DOHH2 (cell line): ENCODE data around the gene PRRC1.

ENCODE experiments used
- H3F3A ChIP-seq: fragments of 200-600 bp; sonication (generic), shearing (Covaris generic); 2 replicates; pipeline ENCODE4 v1.6.0; 2016; ENCODE audit warnings: antibody characterized with exemption, mild to moderate bottlenecking; ENCODE audit not compliant: control insufficient read depth, insufficient read depth
- H3K27ac ChIP-seq: fragments of 200-600 bp; sonication (generic); 2 replicates; pipeline ENCODE4 v1.5.1; 2014; ENCODE audit warnings: low read depth, mild to moderate bottlenecking, low read length, moderate library complexity
- H3K27me3 ChIP-seq: fragments of 200-600 bp; sonication (generic); 2 replicates; pipeline ENCODE4 v1.6.1; 2014; ENCODE audit warnings: mild to moderate bottlenecking, low read length, mixed read lengths; ENCODE audit not compliant: control insufficient read depth
- H3K36me3 ChIP-seq: fragments of 200-600 bp; sonication (generic); 2 replicates; pipeline ENCODE4 v1.6.1; 2014; ENCODE audit warnings: mild to moderate bottlenecking, low read length, moderate library complexity, mixed read lengths; ENCODE audit not compliant: control insufficient read depth
- H3K4me1 ChIP-seq: fragments of 200-600 bp; sonication (generic); 2 replicates; pipeline ENCODE4 v1.6.1; 2014; ENCODE audit warnings: mild to moderate bottlenecking, low read length, mixed read lengths; ENCODE audit not compliant: control insufficient read depth
- H3K4me2 ChIP-seq: fragments of 200-600 bp; sonication (generic); 2 replicates; pipeline ENCODE4 v1.6.0; 2014; ENCODE audit warnings: mild to moderate bottlenecking, low read length, moderate library complexity
- H3K4me3 ChIP-seq: fragments of 200-600 bp; sonication (generic); 2 replicates; pipeline ENCODE4 v1.5.1; 2014; ENCODE audit warnings: mild to moderate bottlenecking, low read length, mixed read lengths
- H3K79me2 ChIP-seq: fragments of 200-600 bp; sonication (generic); 2 replicates; pipeline ENCODE4 v1.6.1; 2014; ENCODE audit warnings: mild to moderate bottlenecking, low read length, mixed read lengths; ENCODE audit not compliant: control insufficient read depth
- H3K9me2 ChIP-seq: fragments of 200-600 bp; sonication (generic); replicated peaks from 2 replicates; pipeline ENCODE4 v1.6.1; 2014; ENCODE audit warnings: mild to moderate bottlenecking, low read length, mixed read lengths; ENCODE audit not compliant: control insufficient read depth
- H3K9me3 ChIP-seq: fragments of 200-600 bp; sonication (generic); 2 replicates; pipeline ENCODE4 v1.6.1; 2014; ENCODE audit warnings: antibody characterized with exemption, low read length, mixed read lengths; ENCODE audit not compliant: control insufficient read depth, insufficient read depth
- H4K20me1 ChIP-seq: fragments of 200-600 bp; sonication (generic); 2 replicates; pipeline ENCODE4 v1.6.0; 2014; ENCODE audit warnings: low read depth, mild to moderate bottlenecking, antibody characterized with exemption, low read length, moderate library complexity; ENCODE audit not compliant: control insufficient read depth, insufficient read depth
- CTCF ChIP-seq: fragments of 200-600 bp; sonication (generic); IDR thresholded peaks from one replicate; pipeline ENCODE4 v1.5.1; 2014; ENCODE audit warnings: antibody characterized with exemption, mild to moderate bottlenecking, low read depth, low read length; ENCODE audit not compliant: poor library complexity, severe bottlenecking
- EZH2phosphoT487 ChIP-seq: fragments of 200-600 bp; sonication (generic); IDR thresholded peaks from 2 replicates; pipeline ENCODE4 v1.6.1; 2017; ENCODE audit warnings: borderline replicate concordance, mild to moderate bottlenecking, antibody characterized with exemption, low read length, moderate library complexity, mixed read lengths

Gene PRRC1

GRCh38 chr5:127564002-127564769 is 46.7 kb downstream of the PRRC1 start:
- Histone ChIP-seq H3K4me1 (no peaks in the 10 kb centered on the region), H3K27me3 (peaks cover 29% of the 10 kb centered on the region), H3K36me3 (no peaks in the 10 kb centered on the region), H3K27ac (no peak overlapping the region), H4K20me1 (no peaks in the 10 kb centered on the region), H3K9me2 (no peaks in the 10 kb centered on the region), H3F3A (no peaks in the 10 kb centered on the region), H3K4me2 (no peak overlapping the region), H3K9me3 (no peaks in the 10 kb centered on the region), H3K79me2 (no peaks in the 10 kb centered on the region), H3K4me3 (no peak overlapping the region)
- TF ChIP-seq EZH2phosphoT487 (no peak), CTCF (peak; percentile 79)

GRCh38 chr5:127565586-127566270 is 48.3 kb downstream of the PRRC1 start:
- Histone ChIP-seq H3K9me2 (no peaks in the 10 kb centered on the region), H3K9me3 (no peaks in the 10 kb centered on the region), H3K27ac (no peak overlapping the region), H3F3A (no peaks in the 10 kb centered on the region), H3K79me2 (no peaks in the 10 kb centered on the region), H3K4me1 (no peaks in the 10 kb centered on the region), H3K36me3 (no peaks in the 10 kb centered on the region), H3K4me2 (no peak overlapping the region), H3K4me3 (no peak overlapping the region), H4K20me1 (no peaks in the 10 kb centered on the region), H3K27me3 (peaks cover 29% of the 10 kb centered on the region)
- TF ChIP-seq EZH2phosphoT487 (no peak), CTCF (no peak)

GRCh38 chr5:127567026-127567768 is 49.8 kb downstream of the PRRC1 start:
- Histone ChIP-seq H3F3A (no peaks in the 10 kb centered on the region), H3K79me2 (no peaks in the 10 kb centered on the region), H3K9me2 (no peaks in the 10 kb centered on the region), H3K27ac (no peak overlapping the region), H4K20me1 (no peaks in the 10 kb centered on the region), H3K9me3 (no peaks in the 10 kb centered on the region), H3K4me2 (no peak overlapping the region), H3K27me3 (peaks cover 29% of the 10 kb centered on the region), H3K4me1 (no peaks in the 10 kb centered on the region), H3K4me3 (no peak overlapping the region), H3K36me3 (no peaks in the 10 kb centered on the region)
- no peak for TF ChIP-seq EZH2phosphoT487
- TF ChIP-seq CTCF, result no peak
